Mucosa of stomach (tissue), 1 donor: ENCODE results near the gene DNAAF5.

Source experiments
- H3K27me3 ChIP-seq: one replicate; pipeline ENCODE4 v1.7.0; 2013; ENCODE audit warnings: mild to moderate bottlenecking, low read length; ENCODE audit not compliant: control insufficient read depth, insufficient read depth
- H3K36me3 ChIP-seq: one replicate; pipeline ENCODE4 v1.7.0; 2013; ENCODE audit warnings: low read length; ENCODE audit not compliant: control insufficient read depth, insufficient read depth
- H3K4me1 ChIP-seq: one replicate; pipeline ENCODE4 v1.7.0; 2013; ENCODE audit warnings: mild to moderate bottlenecking, low read length; ENCODE audit not compliant: control insufficient read depth, insufficient read depth
- H3K4me3 ChIP-seq: one replicate; pipeline ENCODE4 v1.7.0; 2013; ENCODE audit warnings: low read length
- H3K9ac ChIP-seq: one replicate; pipeline ENCODE4 v1.7.0; 2013; ENCODE audit warnings: mild to moderate bottlenecking, low read length, moderate library complexity
- H3K9me3 ChIP-seq: one replicate; pipeline ENCODE4 v1.7.0; 2013; ENCODE audit warnings: mild to moderate bottlenecking, low read length, moderate library complexity; ENCODE audit not compliant: control insufficient read depth
- donor health status: Pancreatic carcinoma.

The DNAAF5 gene

DNA sequence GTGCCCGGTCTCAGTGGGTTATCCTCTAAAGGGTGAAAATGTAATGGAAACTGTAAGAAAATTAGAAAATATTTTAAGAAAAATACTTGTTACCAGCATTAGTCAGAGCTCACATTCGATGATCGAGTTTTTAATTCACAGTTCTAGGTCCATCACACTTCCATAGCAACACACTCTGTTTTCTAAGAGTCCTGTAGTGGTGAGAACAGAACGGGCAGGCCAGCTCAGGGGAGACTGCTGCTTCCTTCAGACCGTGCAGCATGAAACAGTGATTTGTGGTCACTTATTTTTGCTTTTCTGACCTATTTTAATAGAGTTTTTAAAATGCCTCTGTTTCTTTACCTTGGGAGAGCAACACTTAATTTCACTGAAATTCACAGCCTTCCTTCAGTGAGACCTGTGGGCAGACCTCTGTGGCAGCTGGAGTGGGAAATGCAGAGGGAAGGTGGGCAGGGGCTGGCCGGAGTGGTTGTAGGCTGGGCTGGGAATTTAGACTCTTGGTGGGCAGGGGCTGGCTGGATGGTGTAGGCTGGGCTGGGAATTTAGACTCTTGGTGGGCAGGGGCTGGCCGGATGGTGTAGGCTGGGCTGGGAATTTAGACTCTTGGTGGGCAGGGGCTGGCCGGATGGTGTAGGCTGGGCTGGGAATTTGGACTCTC, 107.2 kb downstream of the DNAAF5 start:
- no peak overlapping the region for H3K4me3 ChIP-seq
- no peaks in the 10 kb centered on the region for H3K9me3 ChIP-seq
- H3K9ac ChIP-seq = no peak overlapping the region
- H3K4me1 ChIP-seq = peaks cover 63% of the 10 kb centered on the region
- no peaks in the 10 kb centered on the region for H3K36me3 ChIP-seq
- no peaks in the 10 kb centered on the region for H3K27me3 ChIP-seq

DNA sequence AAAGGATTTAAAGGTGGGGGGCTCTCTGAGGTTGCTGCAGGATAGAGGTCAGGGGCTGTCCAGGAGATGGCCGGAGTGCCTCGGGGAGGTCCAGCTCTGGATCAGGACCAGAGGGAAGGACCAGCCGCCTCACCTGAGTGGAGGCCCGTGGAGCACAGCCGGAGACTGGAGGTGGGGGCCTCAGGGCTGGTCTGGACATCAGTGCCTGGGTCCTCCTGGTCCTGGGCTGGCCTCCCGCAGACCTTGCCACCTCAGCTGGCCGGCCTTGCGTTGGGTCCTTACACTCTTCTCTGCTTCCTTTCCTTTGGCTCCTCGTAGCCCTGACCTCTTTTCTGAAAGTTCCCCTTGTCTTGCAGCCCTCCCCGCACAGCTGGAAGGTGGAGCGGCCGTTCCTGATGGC, 107.8 kb downstream of the DNAAF5 start:
- no peaks in the 10 kb centered on the region for H3K9me3 ChIP-seq
- H3K27me3 ChIP-seq = no peaks in the 10 kb centered on the region
- H3K9ac ChIP-seq = no peak overlapping the region
- peaks cover 63% of the 10 kb centered on the region for H3K4me1 ChIP-seq
- H3K4me3 ChIP-seq = no peak overlapping the region
- no peaks in the 10 kb centered on the region for H3K36me3 ChIP-seq

DNA sequence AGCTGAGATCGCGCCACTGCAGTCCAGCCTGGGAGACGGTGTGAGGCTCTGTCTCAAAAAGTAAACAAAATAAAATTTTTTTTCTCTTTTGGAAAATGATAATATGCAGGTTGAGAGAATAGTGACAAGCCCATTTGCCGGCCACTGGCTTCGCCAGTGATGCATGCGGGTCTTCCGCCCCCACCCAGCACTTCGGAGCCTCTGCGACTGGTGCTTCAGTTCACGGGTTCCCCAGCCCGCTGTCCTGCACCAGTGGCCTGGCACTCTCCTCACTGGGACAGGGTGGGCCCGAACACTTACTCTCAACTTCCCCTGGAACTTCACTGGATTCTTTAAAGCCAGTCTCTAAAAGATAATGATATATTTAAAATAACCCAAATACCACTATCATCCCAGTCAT, 108.5 kb downstream of the DNAAF5 start:
- Histone ChIP-seq H3K4me3 (no peak overlapping the region), H3K27me3 (no peaks in the 10 kb centered on the region), H3K4me1 (peaks cover 61% of the 10 kb centered on the region), H3K9ac (no peak overlapping the region), H3K36me3 (no peaks in the 10 kb centered on the region), H3K9me3 (no peaks in the 10 kb centered on the region)

DNA sequence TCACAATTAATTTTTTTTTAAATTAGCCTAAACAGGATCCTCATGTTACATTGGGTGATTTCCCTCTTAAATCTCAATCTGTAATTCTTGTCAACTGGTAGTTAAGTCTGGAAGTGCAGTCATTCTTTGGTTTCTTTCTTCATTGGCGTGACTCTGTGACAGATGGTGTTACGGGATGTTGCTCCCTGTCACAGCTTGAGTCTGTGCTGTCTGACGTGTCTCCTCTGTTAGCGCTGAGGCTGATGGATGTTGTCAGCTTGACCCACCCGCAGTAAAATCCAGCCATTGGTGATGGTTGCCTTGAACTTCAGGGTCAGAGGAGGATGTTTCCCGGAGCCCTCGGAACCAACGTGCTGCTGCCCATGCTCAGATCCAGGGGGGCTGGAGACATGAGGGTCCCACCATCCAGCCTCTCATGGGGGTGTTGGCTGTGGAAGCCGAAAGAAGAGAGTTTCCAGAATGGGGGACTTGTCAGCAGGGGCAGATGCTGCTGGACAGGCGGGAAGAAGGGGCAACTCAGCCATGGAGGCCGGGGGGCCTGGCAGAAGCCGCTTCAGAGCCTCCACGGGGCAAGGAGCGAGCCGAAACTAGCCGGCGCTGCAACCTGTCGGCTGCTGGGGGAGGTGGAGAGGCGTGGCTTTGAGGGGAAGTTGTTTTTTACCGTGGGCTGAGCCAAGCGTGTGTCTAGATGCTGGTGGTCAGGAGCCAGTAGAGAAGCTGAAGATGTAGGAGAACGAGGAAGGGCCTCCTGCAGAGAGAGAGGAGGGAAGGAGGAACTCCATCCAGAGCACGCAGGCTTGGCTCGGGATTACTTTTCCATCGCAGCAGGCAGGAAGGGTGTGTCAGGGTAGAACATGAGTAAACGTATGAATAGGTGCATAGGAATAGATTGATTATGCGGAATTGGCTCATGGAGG, 109.2 kb downstream of the DNAAF5 start:
- Histone ChIP-seq H3K9me3 (no peaks in the 10 kb centered on the region), H3K27me3 (no peaks in the 10 kb centered on the region), H3K4me3 (no peak overlapping the region), H3K4me1 (peaks cover 54% of the 10 kb centered on the region), H3K9ac (peak overlapping the region; percentile 29), H3K36me3 (no peaks in the 10 kb centered on the region)
